Osteoblast (primary cell): ENCODE data around the gene KLHL2. TPM values are rescaled to one million over a fixed set of nuclear protein-coding genes. Genes with fewer than 3 reads are reported as not detected.
"Not testable (repeated sequence)": the region's sequence is repeated elsewhere in the genome, so short reads cannot be mapped to it uniquely, and the experiment has no call there.

ENCODE experiments used
- DNase-seq: peaks from one replicate; pipeline ENCODE4 v3.0.0; 2011; ENCODE audit warnings: low spot score, mixed read lengths; ENCODE audit not compliant: insufficient read length; ENCODE audit errors: missing footprints
- H2AFZ ChIP-seq: 2 replicates; pipeline ENCODE4 v1.6.0; 2011; ENCODE audit warnings: mild to moderate bottlenecking, low read length
- H3K27ac ChIP-seq: 2 replicates; pipeline ENCODE4 v1.5.1; 2011; ENCODE audit warnings: mild to moderate bottlenecking, low read depth, low read length, moderate library complexity
- H3K27me3 ChIP-seq: 2 replicates; pipeline ENCODE4 v1.6.0; 2012; ENCODE audit warnings: mild to moderate bottlenecking, control low read depth, inconsistent platforms, low read length, moderate library complexity; ENCODE audit not compliant: insufficient read depth
- H3K36me3 ChIP-seq: 2 replicates; pipeline ENCODE4 v1.5.1; 2011; ENCODE audit warnings: mild to moderate bottlenecking, low read length, control low read depth, moderate library complexity; ENCODE audit not compliant: insufficient read depth
- H3K4me1 ChIP-seq: 2 replicates; pipeline ENCODE4 v1.5.1; 2011; ENCODE audit warnings: mild to moderate bottlenecking, low read length, control low read depth, moderate library complexity; ENCODE audit not compliant: insufficient read depth
- H3K4me2 ChIP-seq: 2 replicates; pipeline ENCODE4 v1.6.0; 2011; ENCODE audit warnings: mild to moderate bottlenecking, low read length; ENCODE audit not compliant: insufficient read depth
- H3K4me3 ChIP-seq: fragments of 200-600 bp; sonication (generic); 3 replicates; pipeline ENCODE4 v1.5.1; 2012; ENCODE audit warnings: mild to moderate bottlenecking, low read length, inconsistent platforms; ENCODE audit not compliant: insufficient read depth
- H3K79me2 ChIP-seq: 2 replicates; pipeline ENCODE4 v1.6.0; 2012; ENCODE audit warnings: mild to moderate bottlenecking, low read length, control low read depth, inconsistent platforms; ENCODE audit not compliant: insufficient read depth
- H3K9me3 ChIP-seq: 2 replicates; pipeline ENCODE4 v1.5.1; 2011; ENCODE audit warnings: low read depth, low read length, control low read depth
- H4K20me1 ChIP-seq: 2 replicates; pipeline ENCODE4 v1.6.0; 2012; ENCODE audit warnings: mild to moderate bottlenecking, low read length, control low read depth; ENCODE audit not compliant: insufficient read depth
- total RNA-seq: library from RNA; depleted of rRNA; stranded (reverse); fragments of >200 nt; gene quantifications from 2 replicates; pipeline ENCODE4 v1.2.3, GENCODE V29; 2012
- TF ChIP-seq, protein P1 (sequence below): IDR thresholded peaks from 2 replicates; pipeline ENCODE4 v1.5.1; 2011; ENCODE audit warnings: mild to moderate bottlenecking, low read depth, low read length, moderate library complexity; ENCODE audit errors: extremely low read depth

Gene KLHL2
- total RNA-seq, 1 donor = 13.4 TPM

DNA sequence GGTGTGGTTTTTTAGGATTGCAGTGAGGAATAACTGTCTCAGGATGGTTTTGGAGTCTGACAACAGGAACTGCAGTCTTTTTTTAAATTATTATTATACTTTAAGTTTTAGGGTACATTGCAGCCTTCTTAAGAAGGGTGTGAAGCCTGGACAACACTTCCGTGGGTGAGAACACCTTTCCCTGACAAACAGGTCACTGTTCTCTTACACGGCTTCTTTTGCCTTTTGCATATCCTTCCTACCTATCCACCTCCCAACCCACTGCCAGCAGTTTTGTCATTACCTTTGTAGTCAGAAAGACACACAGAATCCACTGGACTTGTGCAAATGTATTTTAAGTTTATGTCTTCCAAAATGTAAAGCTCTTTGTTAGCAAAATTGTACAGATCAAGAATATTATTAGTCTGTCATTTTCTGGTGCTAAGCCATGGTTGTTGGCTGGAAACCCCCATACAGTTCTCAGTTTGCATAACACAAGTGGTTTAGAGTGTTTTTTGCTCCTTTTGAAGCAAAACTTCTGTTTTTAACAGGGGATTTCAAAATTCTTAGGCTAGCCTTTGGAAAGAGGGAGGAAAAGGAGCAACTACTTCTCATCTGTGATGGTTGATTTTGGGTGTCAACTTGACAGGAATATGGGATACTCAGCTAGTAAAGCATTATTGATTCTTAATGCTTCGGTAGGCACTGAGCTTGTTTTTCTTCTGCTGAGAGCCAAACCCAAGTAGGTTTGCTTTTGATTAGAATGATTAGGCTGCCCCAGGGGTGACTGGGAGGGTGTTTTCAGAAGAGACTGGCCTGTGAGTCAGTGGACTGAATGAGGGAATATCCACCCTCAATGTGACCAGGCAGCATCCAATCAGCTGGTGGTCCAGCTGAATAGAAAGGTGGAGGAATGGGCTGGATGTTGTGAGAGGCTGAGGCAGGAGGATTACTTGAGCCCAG lies 29.4 kb upstream of the KLHL2 start:
- Histone ChIP-seq H3K36me3 (no peaks in the 10 kb centered on the region), H2AFZ (no peak overlapping the region), H3K4me1 (no peaks in the 10 kb centered on the region), H3K27me3 (no peaks in the 10 kb centered on the region), H4K20me1 (no peaks in the 10 kb centered on the region), H3K79me2 (no peaks in the 10 kb centered on the region), H3K4me3 (no peak overlapping the region), H3K4me2 (no peak overlapping the region), H3K27ac (no peak overlapping the region), H3K9me3 (no peaks in the 10 kb centered on the region)
- DNase-seq = peak; percentile 53
- TF ChIP-seq, protein P1, sequence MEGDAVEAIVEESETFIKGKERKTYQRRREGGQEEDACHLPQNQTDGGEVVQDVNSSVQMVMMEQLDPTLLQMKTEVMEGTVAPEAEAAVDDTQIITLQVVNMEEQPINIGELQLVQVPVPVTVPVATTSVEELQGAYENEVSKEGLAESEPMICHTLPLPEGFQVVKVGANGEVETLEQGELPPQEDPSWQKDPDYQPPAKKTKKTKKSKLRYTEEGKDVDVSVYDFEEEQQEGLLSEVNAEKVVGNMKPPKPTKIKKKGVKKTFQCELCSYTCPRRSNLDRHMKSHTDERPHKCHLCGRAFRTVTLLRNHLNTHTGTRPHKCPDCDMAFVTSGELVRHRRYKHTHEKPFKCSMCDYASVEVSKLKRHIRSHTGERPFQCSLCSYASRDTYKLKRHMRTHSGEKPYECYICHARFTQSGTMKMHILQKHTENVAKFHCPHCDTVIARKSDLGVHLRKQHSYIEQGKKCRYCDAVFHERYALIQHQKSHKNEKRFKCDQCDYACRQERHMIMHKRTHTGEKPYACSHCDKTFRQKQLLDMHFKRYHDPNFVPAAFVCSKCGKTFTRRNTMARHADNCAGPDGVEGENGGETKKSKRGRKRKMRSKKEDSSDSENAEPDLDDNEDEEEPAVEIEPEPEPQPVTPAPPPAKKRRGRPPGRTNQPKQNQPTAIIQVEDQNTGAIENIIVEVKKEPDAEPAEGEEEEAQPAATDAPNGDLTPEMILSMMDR = no peak

DNA sequence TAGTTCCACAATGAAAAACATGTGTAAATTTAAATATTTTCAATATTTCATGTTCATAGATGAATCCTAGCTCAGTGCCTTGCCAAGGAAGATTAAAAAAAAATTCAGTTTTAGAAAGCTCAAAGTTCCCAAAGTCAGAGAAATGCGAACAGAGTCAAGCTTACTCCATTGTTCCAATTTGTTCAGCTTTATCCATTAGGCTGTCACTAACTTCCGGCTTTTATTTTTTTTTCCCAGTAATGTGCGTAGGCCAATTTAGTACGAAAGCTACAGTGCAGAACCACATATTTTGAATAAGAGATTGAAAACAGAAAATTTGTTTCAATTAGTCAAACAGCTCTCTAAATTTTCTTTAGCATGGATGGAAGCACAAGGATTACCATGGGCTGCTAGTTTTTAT lies 23.1 kb upstream of the KLHL2 start:
- Histone ChIP-seq H3K79me2 (no peaks in the 10 kb centered on the region), H3K36me3 (no peaks in the 10 kb centered on the region), H3K4me3 (no peak overlapping the region), H4K20me1 (no peaks in the 10 kb centered on the region), H3K27me3 (no peaks in the 10 kb centered on the region), H3K27ac (no peak overlapping the region), H3K4me1 (no peaks in the 10 kb centered on the region), H3K4me2 (no peak overlapping the region), H3K9me3 (no peaks in the 10 kb centered on the region), H2AFZ (no peak overlapping the region)
- TF ChIP-seq, protein P1 = no peak
- DNase-seq = no peak

DNA sequence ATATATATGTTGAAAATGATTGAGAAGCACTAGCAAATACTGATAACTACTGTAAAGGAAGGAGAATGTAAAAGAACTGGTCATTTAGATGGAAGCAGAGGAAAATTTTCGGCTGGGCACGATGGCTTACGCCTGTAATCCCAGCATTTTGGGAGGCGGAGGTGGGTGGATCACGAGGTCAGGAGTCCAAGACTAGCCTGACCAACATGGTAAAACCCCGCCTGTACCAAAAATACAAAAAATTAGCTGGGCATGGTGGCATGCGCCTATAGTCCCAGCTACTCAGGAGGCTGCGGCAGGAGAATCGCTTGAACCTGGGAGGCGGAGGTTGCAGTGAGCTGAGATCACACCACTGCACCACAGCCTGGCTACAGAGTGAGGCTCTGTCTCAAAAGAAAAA lies 22.4 kb upstream of the KLHL2 start:
- not testable (repeated sequence) for H3K9me3 ChIP-seq, H3K36me3 ChIP-seq, H3K4me1 ChIP-seq, DNase-seq, H3K4me2 ChIP-seq, H3K79me2 ChIP-seq, H3K4me3 ChIP-seq, H3K27me3 ChIP-seq, H3K27ac ChIP-seq, H2AFZ ChIP-seq, H4K20me1 ChIP-seq

- H2AFZ ChIP-seq = no peak overlapping the region
- TF ChIP-seq, protein P1 = no peak
- H3K4me1 ChIP-seq = no peaks in the 10 kb centered on the region
- no peaks in the 10 kb centered on the region for H3K9me3 ChIP-seq
- DNase-seq = no peak
- no peaks in the 10 kb centered on the region for H3K27me3 ChIP-seq
- H3K4me2 ChIP-seq = no peak overlapping the region
- H4K20me1 ChIP-seq = no peaks in the 10 kb centered on the region
- H3K27ac ChIP-seq = no peak overlapping the region
- H3K79me2 ChIP-seq = no peaks in the 10 kb centered on the region
- H3K36me3 ChIP-seq = no peaks in the 10 kb centered on the region
- no peak overlapping the region for H3K4me3 ChIP-seq
These were observed 21.9 kb upstream of the KLHL2 start for GRCh38 chr4:165185448-165185847.
